GM12878 (cell line): ENCODE results near the gene TEX264.

Experiments
- EP300 ChIP-seq, 2 experiments: fragments of 150-350 bp in 1 of 2; IDR thresholded peaks; 2 replicates each; pipeline ENCODE4 v1.6.1; 2011 to 2012; ENCODE audit warnings: low read depth in 2 of 2, low read length in 2 of 2, borderline replicate concordance in 1 of 2, improper control_type of control experiment in 1 of 2, inconsistent platforms in 1 of 2; ENCODE audit not compliant: control insufficient read depth in 1 of 2
- ESRRA ChIP-seq: IDR thresholded peaks from 2 replicates; pipeline ENCODE4 v1.6.1; 2012; ENCODE audit warnings: mild to moderate bottlenecking, low read length, improper control_type of control experiment
- POLR2A ChIP-seq: IDR thresholded peaks from 2 replicates; pipeline ENCODE4 v1.6.1; 2011; ENCODE audit warnings: low read depth, mild to moderate bottlenecking, low read length
- POLR2AphosphoS5 ChIP-seq: IDR thresholded peaks from 2 replicates; pipeline ENCODE4 v1.6.1; 2011; ENCODE audit warnings: mild to moderate bottlenecking, low read length, inconsistent platforms
- SIX5 ChIP-seq: IDR thresholded peaks from 2 replicates; pipeline ENCODE4 v1.6.1; 2011; ENCODE audit warnings: mild to moderate bottlenecking, low read depth, low read length, moderate library complexity; ENCODE audit not compliant: severe bottlenecking
- TF ChIP-seq, protein P1 (sequence below): IDR thresholded peaks from 2 replicates; pipeline ENCODE4 v1.6.1; 2011; ENCODE audit warnings: borderline replicate concordance, low read depth, mild to moderate bottlenecking, moderate library complexity, low read length; ENCODE audit not compliant: insufficient read depth, poor library complexity, severe bottlenecking
- TF ChIP-seq, protein P2 (sequence below), 3 experiments: IDR thresholded peaks in 2 of 3; conservative IDR thresholded peaks in 1 of 3; 2 replicates each; pipeline ENCODE4 v1.5.1; 2011; ENCODE audit warnings: low read depth in 3 of 3, low read length in 3 of 3, mild to moderate bottlenecking in 3 of 3, control low read depth in 2 of 3, moderate library complexity in 2 of 3, inconsistent platforms in 1 of 3, mixed read lengths in 1 of 3; ENCODE audit not compliant: control insufficient read depth in 2 of 3, insufficient read depth in 1 of 3; ENCODE audit errors: extremely low read depth in 1 of 3
- TF ChIP-seq, protein P3 (sequence below): IDR thresholded peaks from 2 replicates; pipeline ENCODE4 v1.6.1; 2011; ENCODE audit warnings: low read depth, low read length, improper control_type of control experiment, borderline replicate concordance

DNA sequence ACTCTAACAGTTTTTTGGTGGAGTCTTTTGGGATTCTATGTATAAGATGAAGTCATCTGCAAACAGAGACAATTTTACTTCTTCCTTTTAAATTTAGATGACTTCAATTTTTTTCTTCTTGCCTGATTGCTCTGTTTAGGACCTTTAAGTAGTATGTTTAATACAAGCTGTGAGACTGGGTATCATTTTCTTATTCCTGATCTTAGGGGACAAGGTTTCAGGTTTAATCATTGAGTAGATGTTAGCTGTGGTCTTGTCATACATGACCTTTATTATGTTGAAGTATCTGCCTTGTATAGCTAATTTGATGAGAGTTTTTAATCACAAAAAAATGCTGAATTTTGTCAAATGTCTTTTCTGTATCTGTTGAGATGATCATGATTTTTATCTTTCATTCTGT, 56.4 kb downstream of the TEX264 start:
- TF ChIP-seq EP300 (IDR thresholded peaks at IDR 0.05; ENCODE audit: borderline replicate concordance in 1 of 2, control insufficient read depth in 1 of 2, low read depth in 2 of 2, low read length in 2 of 2) (no peak), SIX5 (no peak), POLR2A (no peak), POLR2AphosphoS5 (no peak), ESRRA (no peak)
- TF ChIP-seq, protein P1, sequence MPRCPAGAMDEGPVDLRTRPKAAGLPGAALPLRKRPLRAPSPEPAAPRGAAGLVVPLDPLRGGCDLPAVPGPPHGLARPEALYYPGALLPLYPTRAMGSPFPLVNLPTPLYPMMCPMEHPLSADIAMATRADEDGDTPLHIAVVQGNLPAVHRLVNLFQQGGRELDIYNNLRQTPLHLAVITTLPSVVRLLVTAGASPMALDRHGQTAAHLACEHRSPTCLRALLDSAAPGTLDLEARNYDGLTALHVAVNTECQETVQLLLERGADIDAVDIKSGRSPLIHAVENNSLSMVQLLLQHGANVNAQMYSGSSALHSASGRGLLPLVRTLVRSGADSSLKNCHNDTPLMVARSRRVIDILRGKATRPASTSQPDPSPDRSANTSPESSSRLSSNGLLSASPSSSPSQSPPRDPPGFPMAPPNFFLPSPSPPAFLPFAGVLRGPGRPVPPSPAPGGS = no peak
- TF ChIP-seq, protein P2, sequence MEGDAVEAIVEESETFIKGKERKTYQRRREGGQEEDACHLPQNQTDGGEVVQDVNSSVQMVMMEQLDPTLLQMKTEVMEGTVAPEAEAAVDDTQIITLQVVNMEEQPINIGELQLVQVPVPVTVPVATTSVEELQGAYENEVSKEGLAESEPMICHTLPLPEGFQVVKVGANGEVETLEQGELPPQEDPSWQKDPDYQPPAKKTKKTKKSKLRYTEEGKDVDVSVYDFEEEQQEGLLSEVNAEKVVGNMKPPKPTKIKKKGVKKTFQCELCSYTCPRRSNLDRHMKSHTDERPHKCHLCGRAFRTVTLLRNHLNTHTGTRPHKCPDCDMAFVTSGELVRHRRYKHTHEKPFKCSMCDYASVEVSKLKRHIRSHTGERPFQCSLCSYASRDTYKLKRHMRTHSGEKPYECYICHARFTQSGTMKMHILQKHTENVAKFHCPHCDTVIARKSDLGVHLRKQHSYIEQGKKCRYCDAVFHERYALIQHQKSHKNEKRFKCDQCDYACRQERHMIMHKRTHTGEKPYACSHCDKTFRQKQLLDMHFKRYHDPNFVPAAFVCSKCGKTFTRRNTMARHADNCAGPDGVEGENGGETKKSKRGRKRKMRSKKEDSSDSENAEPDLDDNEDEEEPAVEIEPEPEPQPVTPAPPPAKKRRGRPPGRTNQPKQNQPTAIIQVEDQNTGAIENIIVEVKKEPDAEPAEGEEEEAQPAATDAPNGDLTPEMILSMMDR (IDR thresholded peaks at IDR 0.05 in 2 of 3, conservative IDR thresholded peaks at IDR 0.05 in 1 of 3; ENCODE audit: control insufficient read depth in 2 of 3, extremely low read depth in 1 of 3, insufficient read depth in 1 of 3, low read depth in 3 of 3, low read length in 3 of 3) = no peak
- TF ChIP-seq, protein P3, sequence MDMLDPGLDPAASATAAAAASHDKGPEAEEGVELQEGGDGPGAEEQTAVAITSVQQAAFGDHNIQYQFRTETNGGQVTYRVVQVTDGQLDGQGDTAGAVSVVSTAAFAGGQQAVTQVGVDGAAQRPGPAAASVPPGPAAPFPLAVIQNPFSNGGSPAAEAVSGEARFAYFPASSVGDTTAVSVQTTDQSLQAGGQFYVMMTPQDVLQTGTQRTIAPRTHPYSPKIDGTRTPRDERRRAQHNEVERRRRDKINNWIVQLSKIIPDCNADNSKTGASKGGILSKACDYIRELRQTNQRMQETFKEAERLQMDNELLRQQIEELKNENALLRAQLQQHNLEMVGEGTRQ = no peak
